AG04450 (cell line): Measurements from ENCODE around the gene LRCOL1. TPM values are rescaled to one million over a fixed set of nuclear protein-coding genes. Genes with fewer than 3 reads are reported as not detected.

ENCODE experiments used
- CTCF ChIA-PET: fragments of 300-600, 350-600 bp; formaldehyde crosslinking; extraction: SDS; loops from one replicate; lab custom pipeline; 2022; ENCODE audit warnings: antibody characterized with exemption, inconsistent platforms; lab: Charles Lee
- POLR2A ChIA-PET: fragments of 350-600 bp; formaldehyde crosslinking; extraction: SDS; loops from one replicate; lab custom pipeline; 2021; ENCODE audit warnings: antibody characterized with exemption, inconsistent platforms; lab: Yijun Ruan, JAX
- DNase-seq: peaks from one replicate; pipeline ENCODE4 v3.0.0-alpha.2; 2011; ENCODE audit warnings: low read depth, low spot score
- H3K27ac ChIP-seq: one replicate; pipeline ENCODE4 v1.5.1; 2012; ENCODE audit warnings: low read depth, low read length, control low read depth
- H3K27me3 ChIP-seq: one replicate; pipeline ENCODE4 v1.6.0; 2012; ENCODE audit warnings: low read length; ENCODE audit not compliant: control insufficient read depth, insufficient read depth
- H3K4me3 ChIP-seq: 2 replicates; pipeline ENCODE4 v1.5.1; 2011; ENCODE audit warnings: mild to moderate bottlenecking, low read depth, low read length, control low read depth
- H3K9me3 ChIP-seq: 2 replicates; pipeline ENCODE4 v1.5.1; 2012; ENCODE audit warnings: low read length; ENCODE audit not compliant: control insufficient read depth, insufficient read depth
- polyA plus RNA-seq: library from polyadenylated mRNA; depleted of rRNA; stranded (reverse); fragments of >200 nt; gene quantifications from 2 replicates; pipeline ENCODE4 v1.2.3, GENCODE V29; 2011
- TF ChIP-seq, protein P1 (sequence below): IDR thresholded peaks from 2 replicates; pipeline ENCODE4 v1.5.1; 2011; ENCODE audit warnings: low read depth, low read length, control low read depth, inconsistent platforms

The LRCOL1 gene
- polyA plus RNA-seq, 1 experiment = 0.11 TPM

DNA sequence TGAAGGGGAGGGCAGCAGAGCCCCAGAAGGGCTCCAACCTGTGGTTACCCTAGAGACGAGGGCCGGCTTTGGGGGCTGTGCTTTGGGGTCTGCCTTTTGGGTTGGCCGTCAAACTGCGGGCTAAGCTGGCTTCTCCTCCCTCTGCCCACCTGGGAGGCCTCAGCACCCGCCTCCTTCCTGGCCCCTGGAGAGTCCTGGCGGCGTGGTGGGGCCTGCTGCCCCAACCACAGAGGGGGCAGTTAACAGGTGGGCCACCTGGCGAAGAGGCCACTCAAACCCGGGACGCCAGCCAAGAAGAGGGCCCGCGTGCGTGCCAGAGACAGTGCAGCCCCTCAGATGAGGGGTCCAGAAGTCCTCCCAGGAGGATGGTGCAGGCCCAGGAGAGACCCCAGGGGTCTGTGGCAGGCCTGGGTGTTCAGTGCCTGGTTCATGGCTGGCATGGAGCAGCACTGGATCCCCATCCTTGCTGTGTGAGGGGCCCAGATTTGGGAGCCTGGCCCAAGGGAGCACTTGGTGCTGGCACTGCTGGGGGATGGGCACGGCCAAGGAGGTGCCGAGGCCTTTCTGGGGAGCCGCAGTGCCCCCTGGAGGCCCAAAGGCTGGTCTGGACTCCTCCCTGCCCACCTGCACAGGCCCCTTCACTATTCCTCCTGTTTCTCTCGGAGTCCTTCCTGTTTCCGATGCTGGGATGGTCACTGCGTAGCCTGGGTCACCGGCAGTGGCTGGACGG lies 48.8 kb downstream of the LRCOL1 start:
- ChIA-PET POLR2A (interaction anchor here (0.6 kb wide), 1 partner anchor 25 kb away, joined by 3 read pairs; no protein-coding TSS in a partner anchor), CTCF (interaction anchor here (0.6 to 1.5 kb wide), 4 partner anchors 33 to 146 kb away, joined by 3 to 7 read pairs (median 4); no protein-coding TSS in a partner anchor)
- peaks cover 3% of the 10 kb centered on the region; the same call in 1 of the 2 replicates for H3K9me3 ChIP-seq
- TF ChIP-seq, protein P1, sequence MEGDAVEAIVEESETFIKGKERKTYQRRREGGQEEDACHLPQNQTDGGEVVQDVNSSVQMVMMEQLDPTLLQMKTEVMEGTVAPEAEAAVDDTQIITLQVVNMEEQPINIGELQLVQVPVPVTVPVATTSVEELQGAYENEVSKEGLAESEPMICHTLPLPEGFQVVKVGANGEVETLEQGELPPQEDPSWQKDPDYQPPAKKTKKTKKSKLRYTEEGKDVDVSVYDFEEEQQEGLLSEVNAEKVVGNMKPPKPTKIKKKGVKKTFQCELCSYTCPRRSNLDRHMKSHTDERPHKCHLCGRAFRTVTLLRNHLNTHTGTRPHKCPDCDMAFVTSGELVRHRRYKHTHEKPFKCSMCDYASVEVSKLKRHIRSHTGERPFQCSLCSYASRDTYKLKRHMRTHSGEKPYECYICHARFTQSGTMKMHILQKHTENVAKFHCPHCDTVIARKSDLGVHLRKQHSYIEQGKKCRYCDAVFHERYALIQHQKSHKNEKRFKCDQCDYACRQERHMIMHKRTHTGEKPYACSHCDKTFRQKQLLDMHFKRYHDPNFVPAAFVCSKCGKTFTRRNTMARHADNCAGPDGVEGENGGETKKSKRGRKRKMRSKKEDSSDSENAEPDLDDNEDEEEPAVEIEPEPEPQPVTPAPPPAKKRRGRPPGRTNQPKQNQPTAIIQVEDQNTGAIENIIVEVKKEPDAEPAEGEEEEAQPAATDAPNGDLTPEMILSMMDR = peak; percentile 52
- no peaks in the 10 kb centered on the region for H3K27me3 ChIP-seq
- H3K4me3 ChIP-seq = peak overlapping the region; percentile 63; the same call in 1 of the 2 replicates
- H3K27ac ChIP-seq = no peak overlapping the region
- no peak for DNase-seq

DNA sequence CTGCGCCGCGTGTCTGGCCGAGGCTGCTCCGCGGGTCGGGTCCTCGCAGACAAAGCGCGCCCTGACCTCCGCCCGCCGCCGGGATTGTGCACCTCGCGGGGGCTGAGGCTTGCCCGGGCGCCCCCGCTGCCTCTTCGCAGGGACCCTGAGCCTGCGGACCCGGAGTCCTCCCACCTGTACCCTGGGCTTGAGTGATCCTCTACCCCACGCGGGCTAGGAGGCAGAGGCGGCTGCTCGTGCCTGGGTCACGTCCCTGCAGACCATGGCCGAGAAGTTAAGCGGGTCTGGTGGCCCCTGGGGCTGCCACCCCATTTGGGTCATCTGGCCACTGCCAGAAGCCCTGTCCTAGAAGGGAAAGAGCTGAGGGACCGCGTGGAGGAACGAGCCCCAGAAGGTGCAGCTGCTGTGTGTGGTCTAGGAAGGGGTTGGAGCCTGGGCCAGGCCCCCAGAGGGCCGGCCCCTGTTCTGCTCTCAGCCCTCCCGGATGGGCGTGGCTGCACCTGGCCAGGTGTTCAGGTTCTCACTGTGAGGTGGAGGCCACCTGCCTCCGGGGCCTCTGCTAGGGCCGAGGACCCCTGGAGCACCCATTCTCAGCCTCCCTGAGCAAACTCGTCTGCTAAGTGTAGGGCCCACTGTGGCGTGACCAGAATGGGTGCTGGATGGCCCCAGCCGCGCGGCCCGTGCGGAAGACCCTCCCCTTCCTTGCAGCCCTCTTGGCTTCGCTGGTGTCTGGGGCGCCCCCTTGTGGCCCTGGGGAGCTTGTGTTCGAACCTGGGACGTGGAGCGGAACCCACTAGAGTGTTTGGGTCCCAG lies 49.6 kb downstream of the LRCOL1 start:
- Histone ChIP-seq H3K27me3 (no peaks in the 10 kb centered on the region), H3K9me3 (peaks cover 3% of the 10 kb centered on the region; the same call in 1 of the 2 replicates), H3K4me3 (peak overlapping the region; percentile 63), H3K27ac (no peak overlapping the region)
- ChIA-PET POLR2A (interaction anchor here (0.6 kb wide), 1 partner anchor 26 kb away, joined by 3 read pairs; no protein-coding TSS in a partner anchor), CTCF (interaction anchor here (0.6 to 1.5 kb wide), 4 partner anchors 34 to 145 kb away, joined by 3 to 7 read pairs (median 4); no protein-coding TSS in a partner anchor)
- TF ChIP-seq, protein P1 = peak; percentile 77
- DNase-seq = peak; percentile 16

DNA sequence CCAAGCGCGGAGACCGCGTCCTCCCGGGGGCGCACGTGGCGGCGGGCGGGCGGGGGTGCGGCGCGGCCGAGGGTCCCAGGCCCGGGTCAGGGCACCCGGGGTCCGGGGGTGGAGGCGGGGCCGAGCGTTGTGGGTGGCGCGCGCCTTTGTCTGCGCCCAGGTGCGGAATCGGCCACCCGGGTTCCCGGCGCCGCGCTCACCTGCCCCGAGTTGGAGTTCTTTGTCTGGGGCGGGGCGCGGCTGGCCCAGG lies 50.1 kb downstream of the LRCOL1 start:
- H3K27ac ChIP-seq = no peak overlapping the region

DNA sequence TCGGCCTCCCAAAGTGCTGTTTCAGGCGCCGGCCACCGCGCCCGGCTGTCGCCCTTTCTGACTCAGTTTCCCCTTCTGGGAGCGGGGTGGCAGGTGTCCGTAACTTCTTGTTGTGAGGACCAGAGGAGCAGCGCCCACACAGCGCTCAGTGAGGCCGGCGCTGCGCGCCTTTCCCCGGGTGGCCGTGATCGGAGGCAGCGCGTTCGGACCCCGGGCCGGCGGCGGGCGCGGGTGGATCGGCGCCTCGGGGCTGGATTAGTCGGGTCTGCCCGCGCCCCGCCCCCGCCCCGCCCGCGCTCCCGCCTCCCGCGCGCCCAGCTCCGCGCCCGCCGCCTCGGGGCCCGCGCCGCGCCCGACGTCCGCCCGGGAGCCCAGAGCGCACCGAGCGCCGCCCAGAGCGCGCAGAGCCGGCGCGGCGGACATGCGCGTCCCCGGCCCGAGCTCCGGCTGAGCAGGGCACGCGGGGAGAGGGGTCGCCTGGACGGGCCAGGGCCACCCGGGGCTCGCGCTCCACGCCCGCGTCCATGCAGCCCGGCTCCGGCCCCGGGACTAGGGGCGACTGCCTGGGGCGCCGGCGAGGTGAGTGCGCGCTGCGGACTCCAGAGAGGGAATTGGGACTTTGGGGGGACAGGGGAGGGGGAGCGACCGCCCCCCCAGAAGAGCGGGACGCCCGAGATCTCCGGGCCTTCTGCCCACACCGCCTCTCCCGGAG lies 50.6 kb downstream of the LRCOL1 start:
- H3K4me3 ChIP-seq = peak overlapping the region; percentile 69
- no peak overlapping the region for H3K27ac ChIP-seq
- ChIA-PET POLR2A (interaction anchor here (0.6 kb wide), 1 partner anchor 734 kb away, joined by 3 read pairs; no protein-coding TSS in a partner anchor), CTCF (no interaction called here)
- DNase-seq = no peak
- peaks cover 3% of the 10 kb centered on the region; the same call in 1 of the 2 replicates for H3K9me3 ChIP-seq
- TF ChIP-seq, protein P1 = no peak
- no peaks in the 10 kb centered on the region for H3K27me3 ChIP-seq

More for the DNA sequence above, 50.1 kb downstream of the LRCOL1 start:
- no peak for DNase-seq
- CTCF ChIA-PET = interaction anchor here (1.5 kb wide), 1 partner anchor 145 kb away, joined by 6 read pairs; no protein-coding TSS in a partner anchor
- TF ChIP-seq, protein P1 = no peak
- Histone ChIP-seq H3K27me3 (no peaks in the 10 kb centered on the region), H3K4me3 (peak overlapping the region; percentile 63), H3K9me3 (peaks cover 3% of the 10 kb centered on the region; the same call in 1 of the 2 replicates)
- POLR2A ChIA-PET = no interaction called here
